ENCODE results near the gene C19orf47.

DNA sequence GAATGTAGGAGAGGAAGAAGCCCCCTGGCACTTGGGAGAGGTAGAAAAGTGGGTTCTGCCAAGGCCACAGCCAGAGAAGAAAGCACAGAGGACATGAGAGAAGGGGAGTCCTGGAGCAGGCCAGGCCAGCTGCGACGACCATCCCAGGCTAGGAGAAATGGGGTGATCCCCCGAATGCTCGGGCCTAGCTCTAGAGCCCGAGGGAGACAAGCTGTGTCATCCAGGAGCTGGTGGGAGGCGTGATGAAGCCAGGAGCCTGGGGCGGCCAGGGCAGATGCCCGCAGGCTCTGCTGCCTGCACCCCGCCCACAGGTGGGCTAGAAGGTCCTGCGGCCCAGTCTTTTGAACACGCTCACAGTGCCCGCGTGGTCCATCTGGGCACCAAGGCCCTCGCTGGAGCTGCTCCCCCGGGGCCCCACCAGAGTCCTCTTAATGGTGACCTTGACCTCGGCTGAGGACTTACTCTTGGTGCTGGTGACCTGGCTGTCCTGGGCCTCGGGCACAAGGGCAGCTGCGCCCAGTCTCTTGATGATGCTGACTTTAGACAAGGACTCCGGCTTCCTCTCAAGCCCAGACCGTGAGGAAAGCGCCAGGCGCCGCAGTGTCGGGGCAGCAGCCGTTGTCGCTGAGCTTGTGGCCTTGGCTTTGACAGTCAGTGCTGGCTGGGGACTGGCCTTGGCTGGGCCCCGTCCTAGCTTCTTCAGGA, 26.5 kb downstream of the C19orf47 start:
- TF ChIP-seq, protein P1, sequence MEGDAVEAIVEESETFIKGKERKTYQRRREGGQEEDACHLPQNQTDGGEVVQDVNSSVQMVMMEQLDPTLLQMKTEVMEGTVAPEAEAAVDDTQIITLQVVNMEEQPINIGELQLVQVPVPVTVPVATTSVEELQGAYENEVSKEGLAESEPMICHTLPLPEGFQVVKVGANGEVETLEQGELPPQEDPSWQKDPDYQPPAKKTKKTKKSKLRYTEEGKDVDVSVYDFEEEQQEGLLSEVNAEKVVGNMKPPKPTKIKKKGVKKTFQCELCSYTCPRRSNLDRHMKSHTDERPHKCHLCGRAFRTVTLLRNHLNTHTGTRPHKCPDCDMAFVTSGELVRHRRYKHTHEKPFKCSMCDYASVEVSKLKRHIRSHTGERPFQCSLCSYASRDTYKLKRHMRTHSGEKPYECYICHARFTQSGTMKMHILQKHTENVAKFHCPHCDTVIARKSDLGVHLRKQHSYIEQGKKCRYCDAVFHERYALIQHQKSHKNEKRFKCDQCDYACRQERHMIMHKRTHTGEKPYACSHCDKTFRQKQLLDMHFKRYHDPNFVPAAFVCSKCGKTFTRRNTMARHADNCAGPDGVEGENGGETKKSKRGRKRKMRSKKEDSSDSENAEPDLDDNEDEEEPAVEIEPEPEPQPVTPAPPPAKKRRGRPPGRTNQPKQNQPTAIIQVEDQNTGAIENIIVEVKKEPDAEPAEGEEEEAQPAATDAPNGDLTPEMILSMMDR (IDR thresholded peaks at IDR 0.05) = no peak
- TF ChIP-seq EZH2phosphoT487 (IDR thresholded peaks at IDR 0.05) (no peak), EZH2 (IDR thresholded peaks at IDR 0.05) (no peak)

Measured in neural progenitor cell (in vitro differentiated cells).